GM19240 (cell line): ENCODE results near the gene CFAP54.
"Not testable (repeated sequence)": the region's sequence is repeated elsewhere in the genome, so short reads cannot be mapped to it uniquely, and the experiment has no call there.

Experiments used
- DNase-seq: peaks from one replicate; pipeline ENCODE4 v3.0.0; 2011; ENCODE audit warnings: low spot score; ENCODE audit not compliant: insufficient read length

Gene CFAP54

GRCh38 chr12:96623155-96623554, 133.8 kb downstream of the CFAP54 start:
- no peak for DNase-seq

- DNase-seq, result no peak
Measured at GRCh38 chr12:96623656-96624217, 134.4 kb downstream of the CFAP54 start.

- no peak for DNase-seq
Measured at GRCh38 chr12:96635844-96636243, 146.5 kb downstream of the CFAP54 start.

DNA sequence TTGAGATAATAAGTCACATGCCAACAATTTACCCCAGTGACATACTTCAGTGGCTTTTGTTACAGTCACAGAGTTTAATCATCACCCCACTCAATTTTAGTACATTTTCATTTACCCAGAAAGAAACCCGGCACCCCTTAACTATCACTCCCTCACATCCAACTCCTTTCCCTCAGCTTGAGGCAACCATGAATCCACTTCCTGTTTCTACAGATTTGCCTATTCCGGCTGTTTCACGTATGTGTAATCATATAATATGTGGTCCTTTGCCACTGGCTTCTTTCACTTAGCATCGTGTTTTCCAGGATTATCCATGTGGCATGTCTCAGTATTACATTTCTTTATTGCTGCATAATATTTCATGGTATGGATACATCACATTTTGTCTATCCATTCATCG, 147.5 kb downstream of the CFAP54 start:
- no peak for DNase-seq

DNA sequence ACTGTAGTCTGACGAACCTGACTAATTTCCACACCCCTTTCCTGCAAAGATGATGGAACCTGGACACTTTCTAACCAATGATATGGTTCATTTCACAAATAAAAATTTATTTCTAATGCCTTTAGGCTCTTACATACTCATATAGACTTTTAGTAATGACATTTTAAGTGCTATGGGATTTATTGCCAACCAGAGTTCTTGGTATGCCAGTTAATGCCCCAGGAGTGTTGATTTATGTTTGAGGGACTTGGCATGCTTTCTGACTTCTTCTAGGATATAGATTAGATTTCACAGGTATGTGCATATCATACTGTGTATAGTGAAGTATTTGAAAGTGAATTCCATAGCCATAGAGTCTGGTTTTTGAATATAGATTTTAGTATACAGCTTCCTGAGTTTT, 159.5 kb downstream of the CFAP54 start:
- no peak for DNase-seq

GRCh38 chr12:96652870-96653269, 163.5 kb downstream of the CFAP54 start:
- no peak for DNase-seq

DNA sequence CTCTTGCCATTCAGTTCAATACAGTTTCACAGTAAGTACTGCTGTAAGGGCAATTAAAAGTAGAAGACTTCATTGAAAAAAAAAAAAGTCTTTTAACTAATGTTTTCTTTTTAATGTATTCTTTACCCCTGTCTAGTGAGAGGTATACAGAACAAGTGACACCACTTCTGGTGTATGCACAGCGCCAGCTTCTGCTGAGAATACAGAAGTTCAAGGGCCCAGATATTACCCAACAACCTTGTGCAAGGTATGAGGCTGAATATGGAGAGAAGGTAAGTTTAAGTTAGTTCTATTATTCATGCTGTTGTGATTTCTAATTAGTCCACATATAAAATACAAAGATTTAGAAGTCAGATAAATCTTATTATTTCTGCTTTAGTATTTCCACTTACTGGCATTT, 168.7 kb downstream of the CFAP54 start:
- no peak for DNase-seq

- DNase-seq, result no peak
Measured at GRCh38 chr12:96669786-96670185, 180.4 kb downstream of the CFAP54 start.

DNA sequence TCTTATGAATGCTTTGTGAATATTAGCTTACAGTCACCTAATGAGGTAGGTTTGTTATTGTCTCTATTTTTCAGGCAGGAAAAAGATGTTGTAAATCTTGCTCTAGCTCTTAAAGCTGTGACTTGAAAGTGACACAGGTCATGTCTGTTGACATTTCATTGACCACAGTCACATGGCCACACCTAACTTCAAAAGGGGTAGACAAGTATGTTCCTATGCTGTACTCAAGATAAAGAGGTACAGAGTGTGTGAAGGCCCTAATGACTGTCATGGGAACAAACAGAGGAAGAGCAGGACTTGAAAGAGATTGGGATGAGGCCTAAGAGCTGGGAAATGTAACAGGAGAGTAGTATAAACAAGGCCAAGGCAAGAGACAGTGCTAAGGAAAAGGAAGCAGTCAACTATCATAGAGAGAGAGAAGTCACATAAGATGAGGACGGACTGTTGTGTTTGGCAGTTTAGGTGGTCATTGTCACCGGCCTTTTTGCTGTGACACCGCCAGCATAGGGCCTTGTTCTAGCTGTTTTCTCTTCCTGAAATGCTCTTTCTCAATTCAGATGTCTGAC, 181.0 kb downstream of the CFAP54 start:
- DNase-seq, result no peak

GRCh38 chr12:96675519-96675918, 186.1 kb downstream of the CFAP54 start:
- DNase-seq, result not testable (repeated sequence)

GRCh38 chr12:96677363-96677762, 188.0 kb downstream of the CFAP54 start:
- DNase-seq, result no peak

DNA sequence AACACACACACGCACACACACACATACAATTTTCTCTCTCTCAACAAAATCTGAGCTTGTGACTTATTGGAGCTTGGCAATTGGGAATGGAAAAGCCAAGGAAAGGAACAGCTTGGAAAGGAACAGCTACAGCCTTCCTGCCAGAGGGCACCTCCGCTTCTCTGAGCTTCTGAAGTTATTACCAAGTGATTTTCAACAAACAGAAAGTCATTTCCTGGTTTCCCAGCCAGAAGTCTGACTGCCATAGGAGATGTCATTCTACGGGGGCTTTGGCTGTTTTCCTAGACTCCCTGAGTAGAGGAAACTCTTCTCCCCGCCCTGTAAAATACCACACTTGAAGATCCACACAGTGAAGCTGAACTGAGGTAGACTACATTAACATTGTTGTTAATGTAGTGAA, 198.3 kb downstream of the CFAP54 start:
- no peak for DNase-seq

- DNase-seq, result no peak
Measured at GRCh38 chr12:96698521-96698920, 209.1 kb downstream of the CFAP54 start.

DNA sequence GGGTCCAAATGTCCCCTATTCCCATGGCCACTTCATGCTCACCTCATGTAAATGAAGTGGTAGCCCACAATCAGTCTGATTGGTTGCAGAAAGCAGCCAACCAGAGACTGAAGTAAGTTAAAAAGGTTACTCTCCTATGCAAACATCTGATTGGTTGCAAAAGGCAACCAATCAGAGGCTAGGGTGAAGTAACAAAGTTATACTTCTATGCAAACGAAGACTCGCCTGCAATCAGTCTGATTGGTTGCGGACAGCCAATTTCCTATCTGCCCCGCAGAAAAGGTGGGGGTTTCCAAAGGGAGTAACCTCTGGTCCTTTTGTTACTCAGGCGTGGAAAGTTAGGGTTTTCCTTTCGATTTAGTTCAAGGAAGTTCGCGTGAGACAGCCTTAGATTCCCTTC, 209.6 kb downstream of the CFAP54 start:
- no peak for DNase-seq

DNA sequence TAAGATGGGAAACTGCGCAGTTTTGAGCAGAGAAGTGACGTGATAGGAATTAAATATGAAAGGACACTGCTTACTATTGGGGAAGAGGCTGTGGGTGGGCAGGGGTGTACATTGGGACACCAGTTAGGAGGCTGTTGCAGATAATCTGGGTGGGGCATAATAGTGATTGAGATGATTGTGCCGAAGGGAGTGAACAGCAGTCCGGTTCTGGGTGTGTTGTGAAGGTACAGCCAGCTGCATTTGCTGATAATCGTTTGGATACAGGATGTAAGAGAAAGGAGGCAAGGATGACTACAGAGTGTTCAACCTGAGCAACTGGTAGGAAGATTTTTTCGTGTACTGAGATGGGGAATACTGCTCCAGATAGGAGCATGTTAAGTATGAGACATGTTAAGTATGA, 212.5 kb downstream of the CFAP54 start:
- no peak for DNase-seq

DNA sequence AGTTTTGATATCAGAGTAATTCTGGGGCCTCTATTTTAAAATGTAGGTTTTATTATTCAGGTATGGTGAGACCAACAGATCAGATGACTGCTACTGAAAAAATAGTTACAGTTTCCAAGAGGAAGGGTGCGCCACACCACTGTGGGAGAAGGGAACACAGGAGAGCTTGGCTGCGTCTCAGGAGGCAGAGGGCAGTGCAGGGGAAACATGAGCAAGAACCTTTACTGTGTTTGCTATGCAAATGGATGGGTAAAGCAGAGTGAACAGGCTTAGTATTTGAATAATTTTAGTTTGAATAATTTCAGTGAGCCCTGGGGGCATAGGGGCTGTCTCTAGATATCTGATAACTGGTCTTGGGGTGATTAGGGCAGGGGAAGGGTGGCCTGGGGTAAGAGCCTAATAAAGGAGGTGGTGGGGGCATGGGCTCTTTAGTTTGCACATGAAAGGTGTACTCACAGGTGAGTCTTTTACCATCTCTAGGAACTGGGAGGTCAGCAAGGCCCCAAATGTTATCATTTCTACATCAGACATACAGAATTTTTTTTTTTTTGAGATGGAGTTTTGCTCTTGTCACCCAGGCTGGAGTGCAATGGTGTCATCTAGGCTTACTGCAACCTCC, 220.9 kb downstream of the CFAP54 start:
- DNase-seq, result no peak

- no peak for DNase-seq
Measured at GRCh38 chr12:96711364-96711763, 222.0 kb downstream of the CFAP54 start.

DNA sequence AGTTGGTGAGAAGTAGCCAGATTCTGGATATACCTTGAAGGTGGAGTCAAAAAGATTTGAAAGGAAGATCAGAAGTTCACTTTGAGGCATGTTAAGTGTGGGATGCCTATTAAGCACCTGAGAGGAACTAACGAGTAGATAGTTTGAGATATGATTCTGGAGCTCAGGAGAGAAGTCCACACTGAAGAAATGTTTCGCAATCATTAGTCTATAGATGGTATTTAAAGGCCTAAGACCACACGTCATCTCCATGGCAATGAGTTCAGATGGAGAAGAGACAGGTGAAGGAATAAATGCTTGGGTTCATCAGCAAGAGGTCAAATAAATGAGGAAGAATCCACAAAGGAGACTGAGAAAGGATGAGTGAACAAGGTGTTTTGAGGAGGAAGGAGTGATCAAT, 224.8 kb downstream of the CFAP54 start:
- DNase-seq, result no peak

DNA sequence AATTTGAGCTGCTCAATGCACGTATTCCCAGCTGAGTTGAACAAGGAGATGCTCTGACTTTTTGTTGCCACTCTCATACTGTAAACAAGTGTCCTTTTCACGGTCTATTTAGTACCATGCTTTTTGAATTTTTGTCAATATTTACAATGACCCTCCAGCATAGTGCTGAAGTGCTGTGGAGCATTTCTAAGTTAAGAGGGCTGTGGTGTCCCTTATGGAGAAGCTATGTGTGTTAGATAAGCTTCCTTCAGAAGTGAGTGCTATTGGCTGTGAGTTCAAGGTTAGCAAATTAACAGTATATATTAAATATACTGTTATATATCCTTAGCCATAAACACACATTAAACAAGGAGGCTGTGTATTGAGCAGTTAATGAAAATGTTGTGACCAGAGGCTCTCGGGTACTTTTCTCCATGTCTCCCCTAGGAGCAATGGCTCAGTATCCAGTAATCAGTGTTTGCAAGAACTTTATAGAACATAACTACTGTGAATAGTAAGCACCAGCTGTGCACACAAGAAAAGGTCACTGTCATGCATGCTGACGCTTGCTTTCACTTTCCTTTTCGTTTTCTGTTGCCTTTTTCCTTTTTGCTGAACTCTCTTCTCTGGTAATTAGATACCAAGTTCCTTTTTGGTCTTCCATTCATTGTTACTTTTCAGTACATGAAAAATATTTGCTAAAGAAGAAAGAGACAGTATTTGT, 230.4 kb downstream of the CFAP54 start:
- DNase-seq, result no peak

DNA sequence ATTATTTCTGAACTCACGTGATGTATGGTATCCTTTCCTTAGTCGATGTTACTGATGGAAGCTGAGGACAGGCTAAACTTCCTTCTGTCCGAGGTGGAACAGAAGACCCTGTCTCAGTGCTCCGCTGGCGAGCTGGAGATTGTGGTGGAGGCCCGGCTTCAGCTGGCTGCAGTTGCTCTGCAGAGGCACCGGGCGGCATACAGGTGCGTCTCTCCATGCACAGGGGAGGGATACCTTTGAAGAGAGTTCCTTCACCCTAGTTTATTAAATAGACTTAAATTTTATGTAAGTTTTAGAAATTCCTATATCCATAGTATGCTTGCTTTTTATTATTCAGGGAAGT, 231.0 kb downstream of the CFAP54 start:
- no peak for DNase-seq

DNA sequence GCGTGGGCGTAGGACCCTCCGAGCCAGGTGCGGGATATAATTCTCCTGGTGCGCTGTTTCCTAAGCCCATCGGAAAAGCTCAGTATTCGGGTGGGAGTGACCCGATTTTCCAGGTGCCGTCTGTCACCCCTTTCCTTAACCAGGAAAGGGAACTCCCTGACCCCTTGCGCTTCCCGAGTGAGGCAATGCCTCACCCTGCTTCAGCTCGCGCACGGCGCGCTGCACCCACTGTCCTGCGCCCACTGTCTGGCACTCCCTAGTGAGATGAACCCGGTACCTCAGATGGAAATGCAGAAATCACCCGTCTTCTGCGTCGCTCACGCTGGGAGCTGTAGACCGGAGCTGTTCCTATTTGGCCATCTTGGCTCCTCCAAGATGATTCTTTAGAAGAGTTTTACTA, 240.1 kb downstream of the CFAP54 start:
- not testable (repeated sequence) for DNase-seq

DNA sequence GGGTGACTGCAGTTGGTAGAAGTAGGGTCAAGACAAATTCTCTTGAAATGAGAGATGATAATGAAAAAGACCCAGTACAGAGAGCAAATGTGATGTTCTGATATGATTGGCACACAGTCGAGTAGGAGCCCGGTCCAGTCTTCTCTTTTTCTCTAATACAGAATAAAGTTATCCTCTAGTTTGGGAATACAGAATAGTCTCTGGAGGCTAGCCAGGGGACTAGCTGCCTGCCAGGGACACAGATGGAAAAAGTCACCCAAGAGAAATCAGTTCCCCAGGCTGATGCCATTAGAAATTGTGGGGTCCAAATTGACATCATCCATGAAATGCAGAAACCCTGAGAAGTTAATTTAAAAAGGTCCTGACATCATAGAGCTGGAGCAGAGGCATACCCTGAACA, 240.5 kb downstream of the CFAP54 start:
- no peak for DNase-seq

GRCh38 chr12:96743606-96744005, 254.2 kb downstream of the CFAP54 start:
- no peak for DNase-seq
